Coronary artery (tissue), 2 donors: Measurements from ENCODE around the gene DLG2.

Experiments used
- DNase-seq: peaks from one replicate; pipeline ENCODE4 v3.0.0-alpha.2; 2017; ENCODE audit warnings: low spot score
- H3K27ac ChIP-seq, 2 donors: fragments of 200-600 bp; sonication (generic); one replicate each; pipeline ENCODE4 v1.5.1; 2016 to 2019
- H3K4me3 ChIP-seq: fragments of 200-600 bp; sonication (generic); 2 replicates; pipeline ENCODE4 v1.5.1; 2016; ENCODE audit warnings: mild to moderate bottlenecking, moderate library complexity
- TF ChIP-seq, protein P1 (sequence below): fragments of 200-600 bp; sonication (generic); IDR thresholded peaks from one replicate; pipeline ENCODE4 v1.5.1; 2019; ENCODE audit warnings: antibody characterized with exemption

DLG2 gene

DNA sequence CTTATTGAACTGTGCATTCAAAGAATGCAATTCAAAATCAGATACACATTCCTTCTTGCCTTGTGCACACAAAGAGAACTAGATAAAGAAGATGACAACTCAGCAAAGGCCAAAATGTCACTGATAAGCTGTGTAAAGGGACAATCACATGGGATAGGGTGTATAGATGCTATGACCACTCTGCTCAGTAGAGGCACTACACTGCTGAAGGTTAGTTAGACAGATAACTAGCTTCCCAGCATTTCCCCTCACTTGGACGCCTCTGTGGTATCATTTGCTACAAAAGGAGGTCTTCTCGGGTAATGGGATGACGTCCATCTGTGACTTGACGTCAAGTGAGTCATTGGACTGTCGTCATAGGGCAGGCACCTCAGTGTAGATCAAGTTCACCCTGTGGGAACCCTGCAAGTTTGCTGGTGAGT, 1916.0 kb downstream of the DLG2 start:
- DNase-seq: no peak
- TF ChIP-seq, protein P1, sequence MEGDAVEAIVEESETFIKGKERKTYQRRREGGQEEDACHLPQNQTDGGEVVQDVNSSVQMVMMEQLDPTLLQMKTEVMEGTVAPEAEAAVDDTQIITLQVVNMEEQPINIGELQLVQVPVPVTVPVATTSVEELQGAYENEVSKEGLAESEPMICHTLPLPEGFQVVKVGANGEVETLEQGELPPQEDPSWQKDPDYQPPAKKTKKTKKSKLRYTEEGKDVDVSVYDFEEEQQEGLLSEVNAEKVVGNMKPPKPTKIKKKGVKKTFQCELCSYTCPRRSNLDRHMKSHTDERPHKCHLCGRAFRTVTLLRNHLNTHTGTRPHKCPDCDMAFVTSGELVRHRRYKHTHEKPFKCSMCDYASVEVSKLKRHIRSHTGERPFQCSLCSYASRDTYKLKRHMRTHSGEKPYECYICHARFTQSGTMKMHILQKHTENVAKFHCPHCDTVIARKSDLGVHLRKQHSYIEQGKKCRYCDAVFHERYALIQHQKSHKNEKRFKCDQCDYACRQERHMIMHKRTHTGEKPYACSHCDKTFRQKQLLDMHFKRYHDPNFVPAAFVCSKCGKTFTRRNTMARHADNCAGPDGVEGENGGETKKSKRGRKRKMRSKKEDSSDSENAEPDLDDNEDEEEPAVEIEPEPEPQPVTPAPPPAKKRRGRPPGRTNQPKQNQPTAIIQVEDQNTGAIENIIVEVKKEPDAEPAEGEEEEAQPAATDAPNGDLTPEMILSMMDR: no peak

DNA sequence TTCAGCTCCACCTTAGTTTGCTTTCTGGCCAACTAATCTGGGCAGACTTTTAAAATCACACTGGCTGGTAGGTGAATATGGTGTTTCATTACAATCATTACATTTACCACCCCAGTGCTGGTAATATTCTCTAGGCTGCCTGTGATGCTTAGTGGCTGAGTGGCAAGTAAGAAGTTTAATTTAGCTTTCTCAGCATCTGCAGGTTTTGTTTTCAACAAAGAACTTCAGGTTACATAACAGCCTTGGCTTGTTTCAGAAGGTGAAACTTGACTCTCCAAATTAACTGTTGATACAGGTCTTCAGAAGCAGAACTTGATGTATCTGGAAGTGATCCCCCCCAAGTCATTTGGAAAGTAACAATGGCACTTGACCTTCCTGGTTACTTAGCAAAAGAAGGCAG, 1917.7 kb downstream of the DLG2 start:
- Histone ChIP-seq H3K4me3 (no peak overlapping the region), H3K27ac (no peak overlapping the region)
- TF ChIP-seq, protein P1: no peak
- no peak for DNase-seq

More for the DNA sequence above, 1916.0 kb downstream of the DLG2 start:
- Histone ChIP-seq H3K27ac (no peak overlapping the region), H3K4me3 (no peak overlapping the region)

DNA sequence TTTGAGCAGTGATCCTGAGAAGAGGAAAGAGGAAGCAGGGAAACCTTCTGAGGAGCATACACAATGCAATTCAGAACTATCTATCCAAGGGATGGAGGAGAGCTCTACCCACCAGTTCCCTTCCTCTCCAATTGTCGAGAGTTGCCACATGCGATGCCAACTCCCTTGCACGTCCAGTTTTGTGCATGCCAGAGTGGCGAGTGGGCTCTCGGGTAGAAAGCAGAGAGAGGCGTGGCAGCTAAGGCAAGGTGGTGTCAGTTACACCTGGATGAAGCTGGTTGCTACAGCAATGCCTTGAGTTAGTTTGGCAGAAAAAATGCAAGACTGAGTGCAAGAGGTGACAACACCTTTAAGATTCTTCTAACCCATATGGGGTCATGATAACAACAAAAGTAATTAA, 1920.6 kb downstream of the DLG2 start:
- TF ChIP-seq, protein P1: no peak
- Histone ChIP-seq H3K27ac (no peak overlapping the region), H3K4me3 (no peak overlapping the region)
- no peak for DNase-seq

DNA sequence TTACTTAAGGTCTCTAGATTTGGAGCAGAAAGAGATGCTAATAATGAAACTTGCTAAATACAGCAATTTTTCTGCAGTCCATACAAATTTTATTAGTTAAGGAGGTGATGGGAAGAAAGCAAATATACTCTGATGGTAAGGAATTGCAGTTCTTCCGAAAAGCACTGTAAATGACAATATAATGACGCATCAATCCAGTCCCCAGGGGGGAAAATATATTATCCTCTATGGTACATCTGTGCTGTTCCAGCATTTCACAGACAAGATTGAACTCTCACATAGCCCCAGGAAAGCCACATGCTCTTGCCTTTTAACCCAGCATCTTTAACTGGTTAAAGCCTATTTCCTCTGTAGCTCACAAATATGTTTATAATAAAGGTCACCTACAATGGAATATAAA, 1924.3 kb downstream of the DLG2 start:
- no peak for DNase-seq
- H3K27ac ChIP-seq: no peak overlapping the region
- H3K4me3 ChIP-seq: no peak overlapping the region
- TF ChIP-seq, protein P1: no peak

DNA sequence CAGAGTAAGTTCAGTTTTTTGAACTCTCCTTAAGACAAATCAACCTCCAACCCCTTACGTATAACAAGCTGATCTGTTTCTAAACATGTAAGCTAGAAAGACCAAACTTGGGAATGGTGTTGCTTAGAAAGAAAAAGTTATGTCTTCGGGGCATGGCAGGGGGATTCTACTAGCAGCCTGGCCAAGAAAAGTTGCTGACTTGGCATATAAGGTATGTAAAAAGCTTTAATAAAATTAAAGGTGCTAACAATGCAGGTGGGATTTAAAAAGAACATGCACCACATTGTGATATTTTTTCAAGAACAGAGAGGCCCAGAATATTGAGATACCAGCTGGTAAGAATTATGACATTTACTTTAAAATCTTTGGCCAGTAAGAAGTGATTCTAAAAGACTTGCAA, 1929.6 kb downstream of the DLG2 start:
- Histone ChIP-seq H3K4me3 (no peak overlapping the region), H3K27ac (no peak overlapping the region)
- DNase-seq: no peak
- TF ChIP-seq, protein P1: no peak

DNA sequence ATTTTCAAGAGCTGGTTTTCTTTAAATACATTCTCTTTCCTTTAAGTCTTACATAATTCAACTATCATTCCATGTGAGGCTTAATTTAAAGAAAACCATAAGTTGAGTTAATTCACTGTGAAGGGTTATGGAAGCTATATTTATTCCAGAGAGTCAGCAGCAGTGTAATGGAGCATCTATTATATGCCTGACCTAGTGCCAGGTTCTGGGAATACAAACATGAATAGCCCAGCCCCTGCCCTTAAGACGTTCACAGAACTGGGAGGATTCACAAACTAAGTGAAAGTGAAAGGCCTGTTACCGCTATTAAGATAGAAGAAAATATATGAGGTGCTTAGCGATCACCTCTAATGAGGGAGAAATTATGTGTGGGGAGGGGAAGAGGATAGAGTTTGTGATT, 1932.1 kb downstream of the DLG2 start:
- TF ChIP-seq, protein P1: no peak
- no peak for DNase-seq
- no peak overlapping the region for H3K4me3 ChIP-seq
- no peak overlapping the region for H3K27ac ChIP-seq

DNA sequence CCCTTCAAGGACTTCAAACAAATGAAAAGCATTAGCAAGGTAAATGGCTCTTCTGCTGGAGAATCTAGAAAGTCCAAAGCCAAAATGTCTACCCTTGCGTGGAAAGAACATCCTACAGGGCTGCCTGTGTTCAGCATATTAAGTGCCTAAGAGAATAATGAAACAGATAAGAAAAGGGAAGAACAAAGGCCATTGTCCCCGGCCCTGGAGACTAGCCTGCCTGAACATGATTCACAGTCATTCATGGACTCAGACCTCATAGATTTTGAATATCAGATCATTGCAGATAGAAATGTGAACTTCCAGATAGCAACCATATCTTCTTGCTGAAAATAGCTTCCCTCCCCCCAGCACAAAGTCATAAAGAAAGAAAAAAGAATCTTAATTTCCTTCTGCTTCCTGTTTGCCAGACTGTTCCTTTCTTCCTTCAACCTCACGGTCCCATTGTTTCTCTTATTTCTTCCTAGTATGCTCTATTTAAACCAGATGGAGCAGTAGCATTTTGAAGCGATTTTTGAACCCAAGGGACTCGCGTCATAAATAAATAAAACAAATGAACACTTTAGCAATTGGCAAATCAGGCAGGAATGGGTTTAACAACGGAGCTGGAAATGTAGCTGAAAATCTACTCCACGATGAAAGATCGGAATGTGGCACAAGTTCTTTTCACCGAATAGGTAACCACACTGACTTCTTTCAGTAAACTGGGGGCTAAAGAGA, 1932.8 kb downstream of the DLG2 start:
- no peak overlapping the region for H3K4me3 ChIP-seq
- no peak for DNase-seq

More for the DNA sequence above, 1932.8 kb downstream of the DLG2 start:
- H3K27ac ChIP-seq: no peak overlapping the region
- TF ChIP-seq, protein P1: no peak
